MCF 10A (cell line): Measurements from ENCODE around the gene SAE1. TPM values are rescaled to one million over a fixed set of nuclear protein-coding genes. Genes with fewer than 3 reads are reported as not detected.
A peak's percentile ranks its signal among the peaks of the same experiment; 100 is the strongest.

ENCODE experiments used
- BruUV-seq: library from RNA; stranded (reverse); fragments of 400-500 nt; replicated peaks from 2 replicates; lab custom pipeline; 2021; lab: Mats Ljungman, UMichigan
- CTCF ChIA-PET: fragments of 300-600 bp; sonication (Branson Sonifier 250); formaldehyde crosslinking; extraction: SDS; loops from one replicate; lab custom pipeline; 2021; ENCODE audit warnings: antibody characterized with exemption, inconsistent platforms; lab: Yijun Ruan, JAX
- POLR2A ChIA-PET: fragments of 300-600, 350-650 bp; sonication (Branson Sonifier 250); formaldehyde crosslinking; extraction: SDS; loops from one replicate; lab custom pipeline; 2020; ENCODE audit warnings: antibody characterized with exemption, inconsistent platforms; lab: Yijun Ruan, JAX
- DNase-seq: peaks from one replicate; pipeline ENCODE4 v3.0.0-alpha.2; 2018; ENCODE audit not compliant: unreplicated experiment
- H3K27ac Mint-ChIP-seq: one replicate; pipeline ENCODE4 v1.8.0; 2022; ENCODE audit warnings: mild to moderate bottlenecking, low read depth, mixed read lengths; ENCODE audit not compliant: unreplicated experiment
- H3K27me3 Mint-ChIP-seq: one replicate; pipeline ENCODE4 v1.8.0; 2022; ENCODE audit warnings: mixed read lengths; ENCODE audit not compliant: insufficient read depth, unreplicated experiment
- H3K36me3 Mint-ChIP-seq: one replicate; pipeline ENCODE4 v1.8.0; 2022; ENCODE audit warnings: mild to moderate bottlenecking, moderate library complexity, mixed read lengths; ENCODE audit not compliant: insufficient read depth, unreplicated experiment
- H3K4me1 Mint-ChIP-seq: one replicate; pipeline ENCODE4 v1.8.0; 2022; ENCODE audit warnings: mixed read lengths; ENCODE audit not compliant: insufficient read depth, unreplicated experiment
- H3K4me3 Mint-ChIP-seq: one replicate; pipeline ENCODE4 v1.8.0; 2022; ENCODE audit warnings: mild to moderate bottlenecking, moderate library complexity, mixed read lengths; ENCODE audit not compliant: unreplicated experiment
- H3K9me3 Mint-ChIP-seq: one replicate; pipeline ENCODE4 v1.8.0; 2022; ENCODE audit warnings: mixed read lengths; ENCODE audit not compliant: unreplicated experiment
- intact Hi-C: fragments of 100-400 bp; cut with micrococcal nuclease; formaldehyde crosslinking; loops from 2 replicates; pipeline ENCODE4 v1.14.1; 2022
- total RNA-seq: library from RNA; stranded (reverse); gene quantifications from 2 replicates; pipeline ENCODE4 v1.2.3, GENCODE V29; 2022
- TF ChIP-seq, protein P1 (sequence below): fragments of 200-600 bp; IDR thresholded peaks from one replicate; pipeline ENCODE4 v1.8.0; 2022; ENCODE audit warnings: antibody characterized with exemption, mild to moderate bottlenecking; ENCODE audit not compliant: unreplicated experiment

The SAE1 gene
- total RNA-seq, 1 experiment from 2014 or later, result 81.7 TPM

DNA sequence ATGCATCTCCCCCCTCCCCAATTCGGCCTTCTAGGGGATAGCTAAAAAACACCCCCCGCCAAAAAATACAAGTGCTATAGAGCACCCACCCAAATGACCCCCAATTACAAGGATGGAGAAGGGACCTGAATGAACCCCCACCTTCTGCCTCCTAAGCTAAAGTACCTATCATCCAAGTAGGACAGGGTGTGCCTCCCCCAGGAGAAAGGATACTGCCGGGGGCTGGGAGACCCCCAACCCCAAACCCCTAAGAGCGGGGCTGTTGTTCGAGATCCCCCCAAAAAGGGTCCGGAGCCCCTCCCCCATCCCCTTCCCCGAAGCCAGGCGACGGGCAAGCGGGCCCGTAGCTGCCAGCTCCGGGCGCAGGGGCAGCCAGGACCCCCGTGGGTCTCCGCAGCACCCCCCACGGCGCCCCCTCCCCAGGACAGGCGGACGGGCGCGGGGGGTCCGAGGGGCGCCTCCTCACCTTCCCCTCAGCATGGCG, 18.9 kb upstream of the SAE1 start:
- no peak for DNase-seq
- Mint-ChIP-seq H3K4me3 (peak overlapping the region; percentile 94), H3K36me3 (peaks cover 30% of the 10 kb centered on the region), H3K4me1 (peaks cover 37% of the 10 kb centered on the region), H3K9me3 (no peaks in the 10 kb centered on the region), H3K27me3 (no peaks in the 10 kb centered on the region), H3K27ac (peak overlapping the region; percentile 99)
- TF ChIP-seq, protein P1, sequence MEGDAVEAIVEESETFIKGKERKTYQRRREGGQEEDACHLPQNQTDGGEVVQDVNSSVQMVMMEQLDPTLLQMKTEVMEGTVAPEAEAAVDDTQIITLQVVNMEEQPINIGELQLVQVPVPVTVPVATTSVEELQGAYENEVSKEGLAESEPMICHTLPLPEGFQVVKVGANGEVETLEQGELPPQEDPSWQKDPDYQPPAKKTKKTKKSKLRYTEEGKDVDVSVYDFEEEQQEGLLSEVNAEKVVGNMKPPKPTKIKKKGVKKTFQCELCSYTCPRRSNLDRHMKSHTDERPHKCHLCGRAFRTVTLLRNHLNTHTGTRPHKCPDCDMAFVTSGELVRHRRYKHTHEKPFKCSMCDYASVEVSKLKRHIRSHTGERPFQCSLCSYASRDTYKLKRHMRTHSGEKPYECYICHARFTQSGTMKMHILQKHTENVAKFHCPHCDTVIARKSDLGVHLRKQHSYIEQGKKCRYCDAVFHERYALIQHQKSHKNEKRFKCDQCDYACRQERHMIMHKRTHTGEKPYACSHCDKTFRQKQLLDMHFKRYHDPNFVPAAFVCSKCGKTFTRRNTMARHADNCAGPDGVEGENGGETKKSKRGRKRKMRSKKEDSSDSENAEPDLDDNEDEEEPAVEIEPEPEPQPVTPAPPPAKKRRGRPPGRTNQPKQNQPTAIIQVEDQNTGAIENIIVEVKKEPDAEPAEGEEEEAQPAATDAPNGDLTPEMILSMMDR, result no peak
- ChIA-PET CTCF (no interaction called here), POLR2A (interaction anchor here (0.7 to 5.2 kb wide), 14 partner anchors 9 to 261 kb away, joined by 3 to 50 read pairs (median 4); partner anchors contain the start of genes AP2S1, SAE1 and TMEM160)
- BruUV-seq, result TSS peak; percentile 52
- intact Hi-C loops, result loop anchor here (5.0 kb wide), 1 partner anchor 74 kb away; no protein-coding TSS in a partner anchor

DNA sequence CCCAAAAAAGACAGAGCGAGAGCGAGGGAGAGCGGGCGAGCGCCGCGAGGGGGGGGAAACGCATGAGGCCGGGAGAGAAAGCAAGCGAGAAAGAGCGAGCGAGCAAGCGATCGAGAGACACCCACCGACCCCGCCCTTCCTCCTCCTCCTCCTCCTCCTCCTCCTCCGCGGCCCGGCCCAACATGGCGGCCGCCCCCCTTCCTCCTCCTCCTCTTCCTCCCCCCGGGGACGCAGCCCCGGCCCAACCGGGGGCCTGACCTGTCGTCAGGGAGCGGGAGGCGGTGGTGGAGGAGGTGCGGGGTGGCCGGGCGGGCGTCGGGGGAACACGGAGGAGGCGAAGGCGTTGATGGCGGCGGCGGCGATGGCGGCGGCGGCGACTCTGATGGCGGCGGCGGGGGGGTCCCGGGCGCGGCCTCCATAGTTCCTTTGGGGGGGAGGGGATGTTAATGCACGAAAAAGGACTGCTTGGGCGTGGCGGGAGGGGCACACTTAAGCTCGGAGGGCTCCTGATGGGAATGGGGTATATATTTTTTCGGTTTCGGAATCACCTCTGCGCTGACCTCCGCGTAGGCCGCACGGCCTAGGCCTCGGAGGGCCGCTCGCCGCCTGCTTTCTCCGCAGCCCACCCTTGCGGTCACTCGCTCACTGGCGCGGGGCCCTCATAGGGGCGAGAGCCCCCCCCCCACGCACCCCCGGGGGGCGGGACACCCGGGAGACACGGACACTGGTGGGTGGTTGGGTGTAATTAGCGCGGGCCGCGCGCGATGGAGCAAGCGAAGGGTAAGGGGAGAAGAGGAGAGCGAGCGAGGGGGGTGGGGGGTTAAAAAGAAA, 18.3 kb upstream of the SAE1 start:
- Mint-ChIP-seq H3K36me3 (peaks cover 30% of the 10 kb centered on the region), H3K9me3 (no peaks in the 10 kb centered on the region), H3K27me3 (no peaks in the 10 kb centered on the region), H3K27ac (peak overlapping the region; percentile 99), H3K4me3 (peak overlapping the region; percentile 94), H3K4me1 (peaks cover 30% of the 10 kb centered on the region)
- peak; percentile 94 for DNase-seq
- CTCF ChIA-PET, result interaction anchor here (0.9 kb wide), 1 partner anchor 38 kb away, joined by 3 read pairs; no protein-coding TSS in a partner anchor
- intact Hi-C loops, result loop anchor here (5.0 kb wide), 1 partner anchor 75 kb away; no protein-coding TSS in a partner anchor
- BruUV-seq, result no TSS peak
- TF ChIP-seq, protein P1, result no peak
- POLR2A ChIA-PET, result interaction anchor here (0.7 to 5.2 kb wide), 36 partner anchors 9 to 487 kb away, joined by 3 to 50 read pairs (median 7); partner anchors contain the start of genes AP2S1, ARHGAP35, CCDC9 and SAE1

DNA sequence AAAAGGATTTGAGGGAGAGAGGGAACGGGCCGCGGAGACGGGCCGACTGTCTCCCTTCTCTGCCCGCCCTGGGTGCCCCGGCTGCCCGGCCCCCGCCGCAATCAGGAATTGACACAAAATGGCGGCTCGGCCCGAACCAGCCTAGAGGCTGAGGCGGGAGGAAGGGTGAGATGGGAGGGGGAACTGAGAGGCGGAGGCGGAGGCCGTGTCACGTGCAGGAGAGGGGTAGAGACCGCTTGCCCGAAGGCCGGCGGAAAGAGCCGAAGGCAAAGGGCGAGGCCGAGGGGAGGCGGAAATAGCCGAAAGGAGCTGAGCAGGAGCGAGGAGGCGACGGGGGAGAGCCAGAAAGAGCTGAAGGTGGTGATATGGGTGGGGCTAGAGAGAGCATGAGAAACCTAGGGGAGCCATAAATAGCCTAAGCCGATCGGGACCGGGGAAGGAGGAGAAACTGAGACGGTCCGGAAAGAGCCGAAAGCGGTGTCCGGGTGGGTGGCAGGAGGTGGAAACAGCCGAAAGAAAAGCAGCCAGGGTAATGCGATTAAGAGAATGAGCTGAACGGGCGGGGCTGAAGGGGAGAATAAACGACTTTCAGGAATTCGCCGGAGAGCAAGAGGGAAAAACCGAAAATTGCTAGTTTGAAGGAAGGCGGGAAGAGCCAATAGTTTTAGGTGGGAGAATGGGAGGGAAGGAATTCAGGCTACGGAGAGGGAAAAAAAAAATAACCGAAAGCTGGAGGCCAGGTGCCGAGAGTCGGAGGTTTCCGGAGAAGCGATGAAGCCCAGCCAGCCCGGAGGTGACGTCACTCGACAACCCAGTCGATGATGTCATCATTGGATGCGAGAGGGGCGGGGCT, 17.4 kb upstream of the SAE1 start, which contains the start of gene ZC3H4:
Gene ZC3H4 (minus strand): TSS at position 780 of the 853 bp plus-strand sequence. CDS start 1,192 bp downstream, outside the sequence.
- Mint-ChIP-seq H3K4me3 (peak within 1 kb of the TSS; percentile 94), H3K36me3 (peaks cover 30% of the 10 kb centered on the region), H3K27me3 (no peaks in the 10 kb centered on the region), H3K9me3 (no peaks in the 10 kb centered on the region), H3K4me1 (peaks cover 22% of the 10 kb centered on the region), H3K27ac (peak within 1 kb of the TSS; percentile 99)
- peak; percentile 100 for DNase-seq
- intact Hi-C loops, result loop anchor here (5.0 kb wide), 1 partner anchor 76 kb away; no protein-coding TSS in a partner anchor
- no TSS peak for BruUV-seq
- TF ChIP-seq, protein P1, result no peak
- POLR2A ChIA-PET, result interaction anchor here (0.5 to 5.1 kb wide), 55 partner anchors 9 to 614 kb away, joined by 3 to 50 read pairs (median 4); partner anchors contain the start of genes AP2S1, ARHGAP35, CCDC9 and DHX34
- CTCF ChIA-PET, result interaction anchor here (0.6 to 2.3 kb wide), 8 partner anchors 9 to 100 kb away, joined by 3 to 11 read pairs (median 3); no protein-coding TSS in a partner anchor
